ENCODE measurements around the gene BTG3.

Gene BTG3

GRCh38 chr21:17612565-17613241, at the start of gene BTG3:
Gene BTG3 (minus strand): TSS chr21:17612901. CDS start chr21:17609144, 3,757 bp downstream.
- Histone ChIP-seq H3K4me3 (ENCODE audit: low read length) (peak within 1 kb of the TSS; percentile 91), H3K27me3 (ENCODE audit: insufficient read depth, low read length) (no peaks in the 10 kb centered on the region), H3K9me3 (ENCODE audit: low read length) (no peaks in the 10 kb centered on the region), H3K4me1 (ENCODE audit: insufficient read depth, low read length) (peaks cover 12% of the 10 kb centered on the region), H3K36me3 (ENCODE audit: insufficient read depth, low read length) (peaks cover 13% of the 10 kb centered on the region), H2AFZ (ENCODE audit: low read depth, low read length) (peak within 1 kb of the TSS; percentile 75)

GRCh38 chr21:17660862-17661261, 48.2 kb upstream of the BTG3 start:
- no peaks in the 10 kb centered on the region for H3K27me3 ChIP-seq (ENCODE audit: insufficient read depth, low read length)
- no peaks in the 10 kb centered on the region for H3K9me3 ChIP-seq (ENCODE audit: low read length)
- H3K36me3 ChIP-seq (ENCODE audit: insufficient read depth, low read length): no peaks in the 10 kb centered on the region
- H2AFZ ChIP-seq (ENCODE audit: low read depth, low read length): no peak overlapping the region
- H3K4me3 ChIP-seq (ENCODE audit: low read length): no peak overlapping the region
- no peaks in the 10 kb centered on the region for H3K4me1 ChIP-seq (ENCODE audit: insufficient read depth, low read length)

GRCh38 chr21:17660452-17660851, 47.8 kb upstream of the BTG3 start:
- Histone ChIP-seq H3K4me1 (ENCODE audit: insufficient read depth, low read length) (no peaks in the 10 kb centered on the region), H3K4me3 (ENCODE audit: low read length) (no peak overlapping the region), H3K9me3 (ENCODE audit: low read length) (peaks cover 3% of the 10 kb centered on the region), H3K36me3 (ENCODE audit: insufficient read depth, low read length) (no peaks in the 10 kb centered on the region), H2AFZ (ENCODE audit: low read depth, low read length) (no peak overlapping the region), H3K27me3 (ENCODE audit: insufficient read depth, low read length) (no peaks in the 10 kb centered on the region)

- Histone ChIP-seq H3K9me3 (ENCODE audit: low read length) (peaks cover 3% of the 10 kb centered on the region), H2AFZ (ENCODE audit: low read depth, low read length) (no peak overlapping the region), H3K4me1 (ENCODE audit: insufficient read depth, low read length) (no peaks in the 10 kb centered on the region), H3K27me3 (ENCODE audit: insufficient read depth, low read length) (no peaks in the 10 kb centered on the region), H3K4me3 (ENCODE audit: low read length) (no peak overlapping the region), H3K36me3 (ENCODE audit: insufficient read depth, low read length) (no peaks in the 10 kb centered on the region)
Measured at GRCh38 chr21:17658931-17659330, 46.2 kb upstream of the BTG3 start.

GRCh38 chr21:17651526-17651925, 38.8 kb upstream of the BTG3 start:
- H3K4me3 ChIP-seq (ENCODE audit: low read length): no peak overlapping the region

GRCh38 chr21:17650292-17650691, 37.6 kb upstream of the BTG3 start:
- no peak overlapping the region for H2AFZ ChIP-seq (ENCODE audit: low read depth, low read length)
- peaks cover 3% of the 10 kb centered on the region for H3K9me3 ChIP-seq (ENCODE audit: low read length)
- no peaks in the 10 kb centered on the region for H3K36me3 ChIP-seq (ENCODE audit: insufficient read depth, low read length)
- no peaks in the 10 kb centered on the region for H3K27me3 ChIP-seq (ENCODE audit: insufficient read depth, low read length)
- peaks cover 5% of the 10 kb centered on the region for H3K4me1 ChIP-seq (ENCODE audit: insufficient read depth, low read length)
- H3K4me3 ChIP-seq (ENCODE audit: low read length): no peak overlapping the region

More at GRCh38 chr21:17651526-17651925, 38.8 kb upstream of the BTG3 start:
- H3K9me3 ChIP-seq (ENCODE audit: low read length): peaks cover 6% of the 10 kb centered on the region
- no peaks in the 10 kb centered on the region for H3K36me3 ChIP-seq (ENCODE audit: insufficient read depth, low read length)
- no peaks in the 10 kb centered on the region for H3K27me3 ChIP-seq (ENCODE audit: insufficient read depth, low read length)
- no peak overlapping the region for H2AFZ ChIP-seq (ENCODE audit: low read depth, low read length)
- peaks cover 5% of the 10 kb centered on the region for H3K4me1 ChIP-seq (ENCODE audit: insufficient read depth, low read length)

- no peak overlapping the region for H3K4me3 ChIP-seq (ENCODE audit: low read length)
- no peaks in the 10 kb centered on the region for H3K27me3 ChIP-seq (ENCODE audit: insufficient read depth, low read length)
- peaks cover 5% of the 10 kb centered on the region for H3K4me1 ChIP-seq (ENCODE audit: insufficient read depth, low read length)
- H3K36me3 ChIP-seq (ENCODE audit: insufficient read depth, low read length): no peaks in the 10 kb centered on the region
- H2AFZ ChIP-seq (ENCODE audit: low read depth, low read length): no peak overlapping the region
- H3K9me3 ChIP-seq (ENCODE audit: low read length): peaks cover 3% of the 10 kb centered on the region
Measured at GRCh38 chr21:17646790-17647189, 34.1 kb upstream of the BTG3 start.

- no peaks in the 10 kb centered on the region for H3K27me3 ChIP-seq (ENCODE audit: insufficient read depth, low read length)
- peaks cover 8% of the 10 kb centered on the region for H3K9me3 ChIP-seq (ENCODE audit: low read length)
Measured at GRCh38 chr21:17644186-17644585, 31.5 kb upstream of the BTG3 start.

GRCh38 chr21:17640821-17641220, 28.1 kb upstream of the BTG3 start:
- H3K4me3 ChIP-seq (ENCODE audit: low read length): no peak overlapping the region

More at GRCh38 chr21:17644186-17644585, 31.5 kb upstream of the BTG3 start:
- no peak overlapping the region for H2AFZ ChIP-seq (ENCODE audit: low read depth, low read length)
- no peaks in the 10 kb centered on the region for H3K4me1 ChIP-seq (ENCODE audit: insufficient read depth, low read length)
- no peak overlapping the region for H3K4me3 ChIP-seq (ENCODE audit: low read length)
- H3K36me3 ChIP-seq (ENCODE audit: insufficient read depth, low read length): no peaks in the 10 kb centered on the region

GRCh38 chr21:17636711-17637110, 24.0 kb upstream of the BTG3 start:
- Histone ChIP-seq H3K36me3 (ENCODE audit: insufficient read depth, low read length) (no peaks in the 10 kb centered on the region), H3K4me3 (ENCODE audit: low read length) (no peak overlapping the region), H3K4me1 (ENCODE audit: insufficient read depth, low read length) (no peaks in the 10 kb centered on the region), H2AFZ (ENCODE audit: low read depth, low read length) (no peak overlapping the region), H3K27me3 (ENCODE audit: insufficient read depth, low read length) (no peaks in the 10 kb centered on the region), H3K9me3 (ENCODE audit: low read length) (peaks cover 5% of the 10 kb centered on the region)

More at GRCh38 chr21:17640821-17641220, 28.1 kb upstream of the BTG3 start:
- Histone ChIP-seq H3K4me1 (ENCODE audit: insufficient read depth, low read length) (no peaks in the 10 kb centered on the region), H3K27me3 (ENCODE audit: insufficient read depth, low read length) (no peaks in the 10 kb centered on the region), H3K36me3 (ENCODE audit: insufficient read depth, low read length) (no peaks in the 10 kb centered on the region), H3K9me3 (ENCODE audit: low read length) (peaks cover 5% of the 10 kb centered on the region), H2AFZ (ENCODE audit: low read depth, low read length) (no peak overlapping the region)

- H3K9me3 ChIP-seq (ENCODE audit: low read length): no peaks in the 10 kb centered on the region
- H3K4me1 ChIP-seq (ENCODE audit: insufficient read depth, low read length): no peaks in the 10 kb centered on the region
- no peak overlapping the region for H3K4me3 ChIP-seq (ENCODE audit: low read length)
- no peak overlapping the region for H2AFZ ChIP-seq (ENCODE audit: low read depth, low read length)
- H3K36me3 ChIP-seq (ENCODE audit: insufficient read depth, low read length): no peaks in the 10 kb centered on the region
- H3K27me3 ChIP-seq (ENCODE audit: insufficient read depth, low read length): no peaks in the 10 kb centered on the region
Measured at GRCh38 chr21:17631195-17631594, 18.5 kb upstream of the BTG3 start.

GRCh38 chr21:17622018-17622417, 9.3 kb upstream of the BTG3 start:
- Histone ChIP-seq H2AFZ (ENCODE audit: low read depth, low read length) (no peak overlapping the region), H3K4me3 (ENCODE audit: low read length) (no peak overlapping the region), H3K4me1 (ENCODE audit: insufficient read depth, low read length) (no peaks in the 10 kb centered on the region), H3K27me3 (ENCODE audit: insufficient read depth, low read length) (no peaks in the 10 kb centered on the region), H3K36me3 (ENCODE audit: insufficient read depth, low read length) (no peaks in the 10 kb centered on the region), H3K9me3 (ENCODE audit: low read length) (no peaks in the 10 kb centered on the region)

- Histone ChIP-seq H3K4me3 (ENCODE audit: low read length) (no peak overlapping the region), H3K27me3 (ENCODE audit: insufficient read depth, low read length) (no peaks in the 10 kb centered on the region), H3K4me1 (ENCODE audit: insufficient read depth, low read length) (no peaks in the 10 kb centered on the region), H3K36me3 (ENCODE audit: insufficient read depth, low read length) (no peaks in the 10 kb centered on the region), H3K9me3 (ENCODE audit: low read length) (no peaks in the 10 kb centered on the region), H2AFZ (ENCODE audit: low read depth, low read length) (no peak overlapping the region)
Measured at GRCh38 chr21:17616831-17617230, 4.1 kb upstream of the BTG3 start.

- peaks cover 7% of the 10 kb centered on the region for H3K36me3 ChIP-seq (ENCODE audit: insufficient read depth, low read length)
- H3K4me3 ChIP-seq (ENCODE audit: low read length): peak overlapping the region; percentile 91
- H2AFZ ChIP-seq (ENCODE audit: low read depth, low read length): peak overlapping the region; percentile 75
- no peaks in the 10 kb centered on the region for H3K9me3 ChIP-seq (ENCODE audit: low read length)
- peaks cover 12% of the 10 kb centered on the region for H3K4me1 ChIP-seq (ENCODE audit: insufficient read depth, low read length)
- no peaks in the 10 kb centered on the region for H3K27me3 ChIP-seq (ENCODE audit: insufficient read depth, low read length)
Measured at GRCh38 chr21:17613242-17613676, 558 bp upstream of the BTG3 start.
